GM18868 (cell line): ENCODE measurements around the gene LSM10.
A peak's percentile ranks its signal among the peaks of the same experiment; 100 is the strongest.

Experiments
- ATAC-seq: cut with Tn5 transposase; IDR thresholded peaks from one replicate; pipeline ENCODE4 v1.9.1; 2021; ENCODE audit warnings: mild to moderate bottlenecking, moderate library complexity; ENCODE audit not compliant: unreplicated experiment

Gene LSM10

GRCh38 chr1:36397378-36398230, at the start of gene LSM10:
Gene LSM10 (minus strand): TSS chr1:36397908. CDS start chr1:36394129, 3,779 bp downstream.
- peak; percentile 88 for ATAC-seq

- no peak for ATAC-seq
These were observed 49.7 kb upstream of the LSM10 start for GRCh38 chr1:36447450-36447849.

GRCh38 chr1:36446746-36447145, 49.0 kb upstream of the LSM10 start:
- ATAC-seq, result no peak

GRCh38 chr1:36446271-36446670, 48.6 kb upstream of the LSM10 start:
- ATAC-seq, result no peak

GRCh38 chr1:36443297-36443696, 45.6 kb upstream of the LSM10 start:
- ATAC-seq, result no peak

- no peak for ATAC-seq
These were observed 44.6 kb upstream of the LSM10 start for GRCh38 chr1:36442337-36442736.

GRCh38 chr1:36440646-36441045, 42.9 kb upstream of the LSM10 start:
- no peak for ATAC-seq

- no peak for ATAC-seq
These were observed 42.3 kb upstream of the LSM10 start for GRCh38 chr1:36440044-36440443.

GRCh38 chr1:36438715-36439114, 41.0 kb upstream of the LSM10 start:
- ATAC-seq, result no peak

GRCh38 chr1:36436821-36437220, 39.1 kb upstream of the LSM10 start:
- ATAC-seq, result no peak

- no peak for ATAC-seq
These were observed 35.4 kb upstream of the LSM10 start for GRCh38 chr1:36433102-36433501.

- ATAC-seq, result no peak
These were observed 34.9 kb upstream of the LSM10 start for GRCh38 chr1:36432616-36433015.

GRCh38 chr1:36425791-36426190, 28.1 kb upstream of the LSM10 start:
- ATAC-seq, result no peak

GRCh38 chr1:36421649-36422048, 23.9 kb upstream of the LSM10 start:
- no peak for ATAC-seq

- peak; percentile 47 for ATAC-seq
These were observed 23.2 kb upstream of the LSM10 start for GRCh38 chr1:36420836-36421317.

- ATAC-seq, result no peak
These were observed 22.7 kb upstream of the LSM10 start for GRCh38 chr1:36420409-36420808.

- ATAC-seq, result no peak
These were observed 21.9 kb upstream of the LSM10 start for GRCh38 chr1:36419569-36419968.

- no peak for ATAC-seq
These were observed 21.4 kb upstream of the LSM10 start for GRCh38 chr1:36419140-36419539.

GRCh38 chr1:36417931-36418330, 20.2 kb upstream of the LSM10 start:
- no peak for ATAC-seq

GRCh38 chr1:36415661-36416326, 18.1 kb upstream of the LSM10 start:
- ATAC-seq, result no peak

GRCh38 chr1:36414384-36414783, 16.7 kb upstream of the LSM10 start:
- ATAC-seq, result no peak
